ENCODE data around the gene RPP40. TPM values are rescaled to one million over a fixed set of nuclear protein-coding genes. Genes with fewer than 3 reads are reported as not detected.
A peak's percentile ranks its signal among the peaks of the same experiment; 100 is the strongest.

The RPP40 gene
- total RNA-seq, 6 donors from 2014 or later: 2.4 to 7.9 (median 4.3) TPM; not detected in 1

DNA sequence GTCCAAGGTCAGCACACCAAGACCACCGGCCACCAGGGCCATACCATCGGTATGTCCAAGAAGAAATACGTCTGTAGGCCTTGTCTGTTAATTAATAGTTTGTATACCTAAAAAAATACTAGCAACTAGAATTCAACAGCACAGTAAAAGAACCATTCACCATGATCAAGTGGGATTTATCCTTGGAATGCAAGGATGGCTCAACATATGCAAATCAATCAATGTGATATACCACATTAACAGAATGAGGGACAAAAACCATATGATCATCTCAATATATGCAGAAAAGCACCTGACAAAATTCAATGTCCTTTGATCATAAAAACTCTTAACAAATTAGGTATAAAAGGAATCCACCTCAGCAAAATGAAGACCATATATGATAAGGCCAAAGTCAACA is 24.4 kb downstream of the RPP40 start:
- ATAC-seq (ENCODE audit: low FRiP score in 2 of 2) (no peak), DNase-seq (no peak)
- H3K9me3 ChIP-seq: peaks cover 3 to 14% (median 11%) of the 10 kb centered on the region in 4 donors
- H3K27me3 ChIP-seq: no peaks in the 10 kb centered on the region
- H3K36me3 ChIP-seq: no peaks in the 10 kb centered on the region
- peaks cover 0 to 2% (median 0%) of the 10 kb centered on the region in 4 donors for H3K4me1 ChIP-seq
- no peak overlapping the region for H3K4me3 ChIP-seq
- 65 to 67% methylated on average over 3 of the region's 3 CpGs for WGBS, 2 donors
- TF ChIP-seq POLR2AphosphoS5 (IDR thresholded peaks at IDR 0.05) (no peak), CTCF (IDR thresholded peaks at IDR 0.05) (no peak), POLR2A (IDR thresholded peaks at IDR 0.05) (no peak)
- H3K27ac ChIP-seq: no peak overlapping the region

GRCh38 chr6:4977468-4977867 is 26.4 kb downstream of the RPP40 start:
- DNase-seq: no peak
- H3K4me1 ChIP-seq: peaks cover 0 to 2% (median 0%) of the 10 kb centered on the region in 4 donors
- TF ChIP-seq CTCF (IDR thresholded peaks at IDR 0.05) (no peak), POLR2A (IDR thresholded peaks at IDR 0.05) (no peak), POLR2AphosphoS5 (IDR thresholded peaks at IDR 0.05) (no peak), EP300 (IDR thresholded peaks at IDR 0.05) (no peak)
- H3K27me3 ChIP-seq: no peaks in the 10 kb centered on the region
- H3K4me3 ChIP-seq: no peak overlapping the region
- no peaks in the 10 kb centered on the region for H3K36me3 ChIP-seq
- H3K9me3 ChIP-seq: peaks cover 3 to 14% (median 11%) of the 10 kb centered on the region in 4 donors
- no peak overlapping the region for H3K27ac ChIP-seq
- 61 to 71% methylated on average over 5 of the region's 5 CpGs for WGBS, 2 donors
- ATAC-seq (ENCODE audit: low FRiP score in 2 of 2): no peak

GRCh38 chr6:4975506-4975905 is 28.3 kb downstream of the RPP40 start:
- Histone ChIP-seq H3K9me3 (peaks cover 3 to 14% (median 11%) of the 10 kb centered on the region in 4 donors), H3K36me3 (no peaks in the 10 kb centered on the region), H3K4me3 (no peak overlapping the region), H3K4me1 (peaks cover 0 to 2% (median 0%) of the 10 kb centered on the region in 4 donors), H3K27ac (no peak overlapping the region), H3K27me3 (no peaks in the 10 kb centered on the region)
- WGBS, 2 donors: 73 to 75% methylated on average over 3 of the region's 3 CpGs
- no peak for ATAC-seq (ENCODE audit: low FRiP score in 2 of 2)
- no peak for TF ChIP-seq CTCF (IDR thresholded peaks at IDR 0.05)
- no peak for TF ChIP-seq EP300 (IDR thresholded peaks at IDR 0.05)
- TF ChIP-seq POLR2AphosphoS5 (IDR thresholded peaks at IDR 0.05): no peak
- no peak for TF ChIP-seq POLR2A (IDR thresholded peaks at IDR 0.05)
- no peak for DNase-seq

DNA sequence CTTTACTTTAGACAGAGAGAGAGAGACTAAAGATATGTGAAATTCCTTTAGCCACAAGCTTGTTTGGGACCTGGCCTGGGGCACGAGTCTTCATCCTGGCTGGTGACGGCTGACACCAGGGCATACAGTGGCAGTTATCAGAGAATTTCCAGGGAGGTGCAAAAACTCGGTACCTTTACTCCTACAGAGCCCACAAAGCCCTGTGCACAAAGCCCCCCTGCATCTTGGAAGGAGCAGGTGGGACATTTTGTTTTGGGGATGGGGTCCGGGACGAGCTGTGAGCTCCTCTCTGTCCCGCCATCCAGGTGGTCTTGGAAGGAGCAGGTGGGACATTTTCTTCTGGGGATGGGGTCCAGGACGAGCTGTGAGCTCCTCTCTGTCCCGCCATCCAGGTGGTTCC is 28.9 kb downstream of the RPP40 start:
- 81 to 98% methylated on average over 4 to 8 of the region's 8 CpGs for WGBS, 2 donors
- Histone ChIP-seq H3K4me3 (no peak overlapping the region), H3K4me1 (peaks cover 0 to 2% (median 0%) of the 10 kb centered on the region in 4 donors), H3K36me3 (no peaks in the 10 kb centered on the region), H3K27me3 (no peaks in the 10 kb centered on the region), H3K27ac (no peak overlapping the region), H3K9me3 (peaks cover 3 to 14% (median 11%) of the 10 kb centered on the region in 4 donors)
- peak in 1 of 2 donors; percentile 40 for ATAC-seq (ENCODE audit: low FRiP score in 2 of 2)
- TF ChIP-seq CTCF (IDR thresholded peaks at IDR 0.05) (no peak), POLR2AphosphoS5 (IDR thresholded peaks at IDR 0.05) (no peak), POLR2A (IDR thresholded peaks at IDR 0.05) (no peak), EP300 (IDR thresholded peaks at IDR 0.05) (no peak)
- DNase-seq: no peak

Data from upper lobe of left lung (tissue), 6 donors.